ENCODE results near the gene CNTN4. TPM values are rescaled to one million over a fixed set of nuclear protein-coding genes. Genes with fewer than 3 reads are reported as not detected.

CNTN4 gene
- polyA plus RNA-seq, 2 donors: 0.51 to 0.54 TPM

DNA sequence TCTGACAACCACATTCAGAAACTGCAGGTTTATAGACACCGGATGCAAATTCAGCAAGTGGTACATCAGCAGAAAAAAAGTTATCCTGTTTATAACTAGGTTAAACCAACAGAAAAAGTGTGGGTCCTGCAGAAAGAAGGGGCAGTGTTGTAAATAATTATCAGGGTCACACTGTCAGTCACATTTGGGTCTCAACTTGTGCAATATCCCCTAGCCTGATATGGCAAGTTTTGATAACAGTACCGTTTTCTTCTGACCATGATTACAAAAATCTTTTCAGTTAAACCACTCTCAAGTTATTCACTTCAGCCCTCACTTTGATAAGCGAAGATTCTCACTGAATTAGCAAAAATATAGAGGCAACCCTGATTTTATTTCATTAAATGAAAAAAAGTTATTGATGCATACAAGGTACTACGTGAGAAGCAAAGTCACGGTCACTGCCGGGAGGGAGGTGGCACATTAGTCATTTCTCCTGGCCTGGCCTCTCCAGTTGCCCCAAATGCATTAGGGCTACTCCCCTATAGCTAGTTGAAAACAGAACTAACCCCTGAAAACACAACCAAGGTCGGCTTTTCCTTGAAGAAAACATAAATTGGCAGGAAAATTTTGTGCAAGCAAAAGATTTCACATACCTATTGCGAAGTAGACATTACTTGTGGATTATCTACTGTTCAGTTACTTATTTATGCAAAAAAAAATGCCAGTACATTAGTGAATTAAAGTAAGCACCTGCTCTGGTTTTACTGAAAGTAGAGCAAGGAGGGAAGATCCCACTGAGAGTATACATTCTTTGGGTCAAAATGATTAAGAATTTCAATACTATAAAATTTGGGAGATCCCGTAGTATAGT is 982.9 kb downstream of the CNTN4 start:
- no peaks in the 10 kb centered on the region for H3K36me3 ChIP-seq (ENCODE audit: control insufficient read depth in 2 of 2, insufficient read depth in 2 of 2, low read length in 1 of 2)
- H3K4me1 ChIP-seq (ENCODE audit: control insufficient read depth in 2 of 2, insufficient read depth in 2 of 2, low read length in 1 of 2): no peaks in the 10 kb centered on the region
- 79 to 81% methylated on average over 9 of the region's 9 CpGs for WGBS, 2 donors
- no peak overlapping the region for H3K27ac ChIP-seq (ENCODE audit: low read depth in 2 of 2, low read length in 1 of 2)
- H3K9me3 ChIP-seq (ENCODE audit: control insufficient read depth in 2 of 2, insufficient read depth in 1 of 2, low read depth in 1 of 2, low read length in 1 of 2): no peaks in the 10 kb centered on the region
- no peaks in the 10 kb centered on the region for H3K27me3 ChIP-seq (ENCODE audit: control insufficient read depth in 1 of 2, insufficient read depth in 2 of 2, low read length in 2 of 2)
- no peak overlapping the region for H3K4me3 ChIP-seq (ENCODE audit: low read depth in 1 of 2, low read length in 2 of 2)

DNA sequence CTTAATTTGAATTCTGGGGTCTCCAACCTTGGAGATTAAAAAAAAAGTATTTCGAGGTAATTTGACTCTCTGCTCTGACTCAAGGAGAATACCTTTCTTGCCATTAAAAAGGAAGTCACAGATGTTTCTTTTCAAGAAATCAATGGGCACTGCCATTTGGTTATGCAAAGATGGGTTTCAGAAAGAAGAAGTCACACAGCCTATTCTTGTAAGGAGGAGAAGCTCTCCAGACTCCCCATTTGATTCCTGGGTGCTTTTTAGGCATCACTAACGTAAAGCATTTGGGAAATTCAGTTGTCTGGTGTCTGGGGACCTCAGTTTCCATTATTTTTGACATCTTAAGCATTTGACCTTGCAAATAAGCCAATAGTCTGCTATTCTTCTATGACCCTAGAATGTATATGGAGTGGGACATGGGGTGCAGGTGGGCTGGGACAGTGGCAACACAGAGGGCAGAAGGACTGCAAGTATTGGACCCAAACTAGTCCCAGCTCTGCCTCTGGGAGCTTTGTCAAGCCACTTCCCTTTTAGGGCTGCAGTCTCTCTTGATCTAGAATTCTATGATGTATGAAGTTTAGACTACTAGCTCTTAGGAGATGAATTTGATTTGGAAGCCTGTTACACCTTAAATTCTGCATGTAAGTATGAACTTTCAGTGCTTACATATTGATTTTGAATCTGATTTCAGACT is 983.7 kb downstream of the CNTN4 start:
- H3K27me3 ChIP-seq (ENCODE audit: control insufficient read depth in 1 of 2, insufficient read depth in 2 of 2, low read length in 2 of 2): no peaks in the 10 kb centered on the region
- H3K27ac ChIP-seq (ENCODE audit: low read depth in 2 of 2, low read length in 1 of 2): no peak overlapping the region
- no peaks in the 10 kb centered on the region for H3K9me3 ChIP-seq (ENCODE audit: control insufficient read depth in 2 of 2, insufficient read depth in 1 of 2, low read depth in 1 of 2, low read length in 1 of 2)
- 62 to 67% methylated on average over 2 of the region's 2 CpGs for WGBS, 2 donors
- H3K36me3 ChIP-seq (ENCODE audit: control insufficient read depth in 2 of 2, insufficient read depth in 2 of 2, low read length in 1 of 2): no peaks in the 10 kb centered on the region
- no peak overlapping the region for H3K4me3 ChIP-seq (ENCODE audit: low read depth in 1 of 2, low read length in 2 of 2)
- no peaks in the 10 kb centered on the region for H3K4me1 ChIP-seq (ENCODE audit: control insufficient read depth in 2 of 2, insufficient read depth in 2 of 2, low read length in 1 of 2)

DNA sequence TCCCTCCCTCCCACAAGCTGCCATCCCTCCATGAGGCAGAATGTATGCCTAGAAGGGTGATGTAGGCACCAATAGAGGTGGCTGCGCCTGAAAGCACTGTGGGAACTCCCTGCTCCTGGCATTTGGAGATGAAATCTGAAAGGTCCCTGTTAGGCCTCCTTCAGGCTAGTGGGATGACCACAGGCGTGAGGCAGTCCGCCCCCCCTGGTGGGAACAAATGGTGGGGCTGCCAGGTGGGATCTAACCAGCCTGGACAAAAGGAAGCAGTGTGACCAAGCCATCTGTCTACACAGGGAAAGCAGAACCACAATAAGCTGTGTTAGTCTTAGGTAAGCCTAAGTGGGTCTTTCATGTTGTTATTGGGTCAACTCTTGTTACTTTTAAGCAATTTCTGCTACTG is 986.2 kb downstream of the CNTN4 start:
- no peak overlapping the region for H3K4me3 ChIP-seq (ENCODE audit: low read depth in 1 of 2, low read length in 2 of 2)
- no peaks in the 10 kb centered on the region for H3K27me3 ChIP-seq (ENCODE audit: control insufficient read depth in 1 of 2, insufficient read depth in 2 of 2, low read length in 2 of 2)
- H3K36me3 ChIP-seq (ENCODE audit: control insufficient read depth in 2 of 2, insufficient read depth in 2 of 2, low read length in 1 of 2): no peaks in the 10 kb centered on the region
- no peaks in the 10 kb centered on the region for H3K4me1 ChIP-seq (ENCODE audit: control insufficient read depth in 2 of 2, insufficient read depth in 2 of 2, low read length in 1 of 2)
- 81% methylated on average over 3 of the region's 3 CpGs for WGBS, 2 donors
- no peak overlapping the region for H3K27ac ChIP-seq (ENCODE audit: low read depth in 2 of 2, low read length in 1 of 2)
- no peaks in the 10 kb centered on the region for H3K9me3 ChIP-seq (ENCODE audit: control insufficient read depth in 2 of 2, insufficient read depth in 1 of 2, low read depth in 1 of 2, low read length in 1 of 2)

DNA sequence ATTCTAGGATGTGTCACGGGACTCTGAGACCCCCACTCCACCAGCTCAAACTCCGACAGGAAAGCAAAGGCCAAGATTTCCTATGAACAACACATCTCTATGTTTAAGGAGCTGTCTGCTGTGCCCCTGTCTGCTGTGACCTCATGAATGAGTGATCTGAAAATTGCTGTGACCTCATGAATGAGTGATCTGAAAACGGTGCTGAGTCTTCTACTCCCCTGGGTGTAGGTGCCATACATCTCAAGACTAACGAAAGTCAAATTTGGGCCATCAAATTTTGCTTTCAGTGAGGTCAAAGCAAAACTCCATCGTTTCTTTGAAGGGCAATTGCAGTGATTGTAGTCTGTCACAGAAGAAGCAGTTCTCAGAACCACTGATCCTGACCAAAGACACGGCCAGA is 987.1 kb downstream of the CNTN4 start:
- H3K9me3 ChIP-seq (ENCODE audit: control insufficient read depth in 2 of 2, insufficient read depth in 1 of 2, low read depth in 1 of 2, low read length in 1 of 2): no peaks in the 10 kb centered on the region
- H3K36me3 ChIP-seq (ENCODE audit: control insufficient read depth in 2 of 2, insufficient read depth in 2 of 2, low read length in 1 of 2): no peaks in the 10 kb centered on the region
- no peak overlapping the region for H3K4me3 ChIP-seq (ENCODE audit: low read depth in 1 of 2, low read length in 2 of 2)
- WGBS, 2 donors: 77 to 81% methylated on average over 6 of the region's 6 CpGs
- no peak overlapping the region for H3K27ac ChIP-seq (ENCODE audit: low read depth in 2 of 2, low read length in 1 of 2)
- no peaks in the 10 kb centered on the region for H3K4me1 ChIP-seq (ENCODE audit: control insufficient read depth in 2 of 2, insufficient read depth in 2 of 2, low read length in 1 of 2)
- no peaks in the 10 kb centered on the region for H3K27me3 ChIP-seq (ENCODE audit: control insufficient read depth in 1 of 2, insufficient read depth in 2 of 2, low read length in 2 of 2)

GRCh38 chr3:3086239-3086638 is 987.6 kb downstream of the CNTN4 start:
- no peaks in the 10 kb centered on the region for H3K27me3 ChIP-seq (ENCODE audit: control insufficient read depth in 1 of 2, insufficient read depth in 2 of 2, low read length in 2 of 2)
- 72 to 73% methylated on average over 6 of the region's 6 CpGs for WGBS, 2 donors
- H3K4me3 ChIP-seq (ENCODE audit: low read depth in 1 of 2, low read length in 2 of 2): no peak overlapping the region
- no peaks in the 10 kb centered on the region for H3K4me1 ChIP-seq (ENCODE audit: control insufficient read depth in 2 of 2, insufficient read depth in 2 of 2, low read length in 1 of 2)
- no peak overlapping the region for H3K27ac ChIP-seq (ENCODE audit: low read depth in 2 of 2, low read length in 1 of 2)
- H3K36me3 ChIP-seq (ENCODE audit: control insufficient read depth in 2 of 2, insufficient read depth in 2 of 2, low read length in 1 of 2): no peaks in the 10 kb centered on the region
- no peaks in the 10 kb centered on the region for H3K9me3 ChIP-seq (ENCODE audit: control insufficient read depth in 2 of 2, insufficient read depth in 1 of 2, low read depth in 1 of 2, low read length in 1 of 2)

DNA sequence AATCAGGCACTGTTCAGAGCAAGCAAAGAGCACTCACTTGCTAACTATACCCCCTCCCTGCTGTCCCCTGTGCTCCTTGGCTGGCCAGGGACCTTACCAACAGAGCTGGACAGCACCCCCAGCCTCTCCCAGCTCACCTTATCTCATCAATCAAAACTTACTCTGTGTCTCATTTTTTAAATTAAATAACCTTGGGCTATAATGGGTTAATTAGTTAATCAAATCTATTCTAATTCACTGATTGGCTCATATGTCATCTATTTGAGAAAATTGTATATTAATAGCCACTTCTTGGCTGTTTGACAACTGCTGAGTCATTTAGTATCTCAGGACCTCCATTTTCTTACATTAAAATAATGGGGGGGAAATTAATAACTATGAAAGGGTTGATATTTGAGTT is 988.6 kb downstream of the CNTN4 start:
- no peaks in the 10 kb centered on the region for H3K36me3 ChIP-seq (ENCODE audit: control insufficient read depth in 2 of 2, insufficient read depth in 2 of 2, low read length in 1 of 2)
- H3K4me3 ChIP-seq (ENCODE audit: low read depth in 1 of 2, low read length in 2 of 2): no peak overlapping the region

DNA sequence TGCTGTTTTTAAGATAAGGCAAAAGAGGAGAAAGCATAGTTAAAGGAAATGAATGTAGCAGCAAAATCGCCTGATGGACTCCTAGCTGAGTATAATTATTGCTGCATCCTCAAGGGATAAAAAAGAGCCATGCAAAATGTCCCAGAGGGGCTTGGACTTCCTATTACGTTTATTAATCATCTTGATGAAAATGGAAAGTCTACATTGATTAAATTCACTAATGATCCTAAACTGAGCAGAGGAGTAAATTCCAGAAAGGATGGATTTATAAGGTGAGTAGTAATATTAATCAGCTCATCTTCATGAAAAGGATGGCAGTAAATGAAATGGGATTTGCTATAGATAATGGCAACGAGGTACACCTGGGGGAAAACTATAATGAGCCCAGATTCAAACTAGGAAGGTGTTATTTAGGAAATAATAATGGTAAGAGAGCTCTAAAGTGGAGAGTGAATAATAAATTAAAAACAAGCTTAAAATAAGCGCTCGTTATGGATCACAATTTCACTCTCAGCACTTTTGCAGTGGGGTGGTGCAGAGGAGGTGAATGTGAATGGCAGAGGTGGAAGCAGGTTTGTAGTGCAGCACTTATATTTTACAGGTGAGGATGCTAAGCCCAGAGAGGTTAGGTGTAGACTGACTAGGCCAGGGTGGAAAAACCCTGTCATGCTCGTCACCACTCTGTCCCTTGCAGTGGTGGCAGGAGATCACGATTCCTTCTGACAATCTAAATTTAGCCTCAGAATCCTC is 989.2 kb downstream of the CNTN4 start:
- H3K9me3 ChIP-seq (ENCODE audit: control insufficient read depth in 2 of 2, insufficient read depth in 1 of 2, low read depth in 1 of 2, low read length in 1 of 2): no peaks in the 10 kb centered on the region
- no peaks in the 10 kb centered on the region for H3K36me3 ChIP-seq (ENCODE audit: control insufficient read depth in 2 of 2, insufficient read depth in 2 of 2, low read length in 1 of 2)
- no peaks in the 10 kb centered on the region for H3K4me1 ChIP-seq (ENCODE audit: control insufficient read depth in 2 of 2, insufficient read depth in 2 of 2, low read length in 1 of 2)
- H3K27ac ChIP-seq (ENCODE audit: low read depth in 2 of 2, low read length in 1 of 2): no peak overlapping the region
- no peaks in the 10 kb centered on the region for H3K27me3 ChIP-seq (ENCODE audit: control insufficient read depth in 1 of 2, insufficient read depth in 2 of 2, low read length in 2 of 2)
- 62 to 71% methylated on average over 7 of the region's 7 CpGs for WGBS, 2 donors
- H3K4me3 ChIP-seq (ENCODE audit: low read depth in 1 of 2, low read length in 2 of 2): no peak overlapping the region

More for the DNA sequence above, 988.6 kb downstream of the CNTN4 start:
- no peaks in the 10 kb centered on the region for H3K4me1 ChIP-seq (ENCODE audit: control insufficient read depth in 2 of 2, insufficient read depth in 2 of 2, low read length in 1 of 2)
- no peaks in the 10 kb centered on the region for H3K9me3 ChIP-seq (ENCODE audit: control insufficient read depth in 2 of 2, insufficient read depth in 1 of 2, low read depth in 1 of 2, low read length in 1 of 2)
- no peak overlapping the region for H3K27ac ChIP-seq (ENCODE audit: low read depth in 2 of 2, low read length in 1 of 2)
- no peaks in the 10 kb centered on the region for H3K27me3 ChIP-seq (ENCODE audit: control insufficient read depth in 1 of 2, insufficient read depth in 2 of 2, low read length in 2 of 2)

GRCh38 chr3:3089017-3089416 is 990.4 kb downstream of the CNTN4 start:
- WGBS, 2 donors: 60 to 65% methylated on average over 4 of the region's 4 CpGs

DNA sequence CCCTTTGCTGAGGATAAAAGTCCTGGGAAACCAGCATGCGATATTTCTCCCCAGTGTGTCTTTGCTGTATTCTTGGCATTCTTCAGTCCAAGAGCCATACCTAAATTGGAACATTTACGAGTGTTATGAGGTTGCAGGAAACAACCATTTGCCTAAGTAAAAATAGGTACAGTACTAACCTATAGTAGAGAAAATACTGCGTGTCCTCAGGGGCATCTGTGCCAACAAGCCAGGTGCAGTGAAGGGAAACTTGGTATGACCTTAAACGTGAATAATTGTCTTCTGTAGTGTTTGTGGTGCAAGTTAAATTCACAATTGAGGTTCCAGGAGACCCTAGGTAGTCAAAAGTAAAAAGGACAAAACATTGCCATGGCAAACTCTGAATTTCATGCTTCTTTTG is 999.3 kb downstream of the CNTN4 start:
- 67% methylated on average over 4 of the region's 4 CpGs for WGBS, 2 donors
- no peak overlapping the region for H3K27ac ChIP-seq (ENCODE audit: low read depth in 2 of 2, low read length in 1 of 2)
- no peaks in the 10 kb centered on the region for H3K9me3 ChIP-seq (ENCODE audit: control insufficient read depth in 2 of 2, insufficient read depth in 1 of 2, low read depth in 1 of 2, low read length in 1 of 2)
- no peaks in the 10 kb centered on the region for H3K4me1 ChIP-seq (ENCODE audit: control insufficient read depth in 2 of 2, insufficient read depth in 2 of 2, low read length in 1 of 2)
- H3K4me3 ChIP-seq (ENCODE audit: low read depth in 1 of 2, low read length in 2 of 2): no peak overlapping the region
- H3K36me3 ChIP-seq (ENCODE audit: control insufficient read depth in 2 of 2, insufficient read depth in 2 of 2, low read length in 1 of 2): no peaks in the 10 kb centered on the region
- H3K27me3 ChIP-seq (ENCODE audit: control insufficient read depth in 1 of 2, insufficient read depth in 2 of 2, low read length in 2 of 2): no peaks in the 10 kb centered on the region

More at GRCh38 chr3:3089017-3089416, 990.4 kb downstream of the CNTN4 start:
- H3K36me3 ChIP-seq (ENCODE audit: control insufficient read depth in 2 of 2, insufficient read depth in 2 of 2, low read length in 1 of 2): no peaks in the 10 kb centered on the region
- H3K4me1 ChIP-seq (ENCODE audit: control insufficient read depth in 2 of 2, insufficient read depth in 2 of 2, low read length in 1 of 2): no peaks in the 10 kb centered on the region
- no peak overlapping the region for H3K4me3 ChIP-seq (ENCODE audit: low read depth in 1 of 2, low read length in 2 of 2)
- no peaks in the 10 kb centered on the region for H3K27me3 ChIP-seq (ENCODE audit: control insufficient read depth in 1 of 2, insufficient read depth in 2 of 2, low read length in 2 of 2)
- no peak overlapping the region for H3K27ac ChIP-seq (ENCODE audit: low read depth in 2 of 2, low read length in 1 of 2)
- H3K9me3 ChIP-seq (ENCODE audit: control insufficient read depth in 2 of 2, insufficient read depth in 1 of 2, low read depth in 1 of 2, low read length in 1 of 2): no peaks in the 10 kb centered on the region
